ENCODE results near the gene SETD2. TPM values are rescaled to one million over a fixed set of nuclear protein-coding genes. Genes with fewer than 3 reads are reported as not detected.
A peak's percentile ranks its signal among the peaks of the same experiment; 100 is the strongest.

The SETD2 gene
- total RNA-seq, 1 donor from 2014 or later: 73.9 TPM

- TF ChIP-seq CTCF (IDR thresholded peaks at IDR 0.05; ENCODE audit: unreplicated experiment): no peak
- H3K4me3 Mint-ChIP-seq (ENCODE audit: low read depth): peak overlapping the region; percentile 99
- H3K27ac Mint-ChIP-seq: peak overlapping the region; percentile 80
- H3K9me3 Mint-ChIP-seq (ENCODE audit: low read depth): no peaks in the 10 kb centered on the region
- DNase-seq (ENCODE audit: low spot score, unreplicated experiment): no peak
- H3K27me3 Mint-ChIP-seq: no peaks in the 10 kb centered on the region
- peaks cover 55% of the 10 kb centered on the region for H3K4me1 Mint-ChIP-seq (ENCODE audit: low read depth)
- H3K36me3 Mint-ChIP-seq (ENCODE audit: insufficient read depth): peaks cover 6% of the 10 kb centered on the region
Measured at GRCh38 chr3:46974421-46975171, 189.3 kb downstream of the SETD2 start.

DNA sequence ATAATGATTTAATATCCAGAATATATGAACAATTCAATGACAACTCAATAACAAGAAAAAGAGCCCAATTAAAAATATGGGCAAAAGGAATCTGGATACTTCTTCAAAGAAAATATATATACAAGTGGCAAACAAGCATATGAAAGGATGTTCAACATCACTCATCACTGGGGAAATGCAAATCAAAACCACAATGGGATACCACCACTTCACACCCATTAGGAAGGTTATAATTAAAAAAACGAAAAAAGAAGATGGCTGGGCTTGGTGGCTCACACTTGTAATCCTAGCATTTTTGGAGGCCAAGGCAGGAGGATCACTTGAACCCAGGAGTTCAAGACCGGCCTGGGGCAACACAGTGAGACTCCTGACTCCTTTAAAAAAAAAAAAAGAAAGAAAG is 191.5 kb downstream of the SETD2 start:
- H3K4me1 Mint-ChIP-seq (ENCODE audit: low read depth): peaks cover 50% of the 10 kb centered on the region
- H3K27ac Mint-ChIP-seq: no peak overlapping the region
- no peak overlapping the region for H3K4me3 Mint-ChIP-seq (ENCODE audit: low read depth)
- peaks cover 6% of the 10 kb centered on the region for H3K36me3 Mint-ChIP-seq (ENCODE audit: insufficient read depth)
- DNase-seq (ENCODE audit: low spot score, unreplicated experiment): no peak
- H3K9me3 Mint-ChIP-seq (ENCODE audit: low read depth): no peaks in the 10 kb centered on the region
- no peak for TF ChIP-seq CTCF (IDR thresholded peaks at IDR 0.05; ENCODE audit: unreplicated experiment)
- H3K27me3 Mint-ChIP-seq: no peaks in the 10 kb centered on the region

- Mint-ChIP-seq H3K4me3 (ENCODE audit: low read depth) (peak overlapping the region; percentile 11), H3K27ac (peak overlapping the region; percentile 94), H3K36me3 (ENCODE audit: insufficient read depth) (peaks cover 6% of the 10 kb centered on the region), H3K9me3 (ENCODE audit: low read depth) (no peaks in the 10 kb centered on the region), H3K27me3 (no peaks in the 10 kb centered on the region), H3K4me1 (ENCODE audit: low read depth) (peaks cover 51% of the 10 kb centered on the region)
- DNase-seq (ENCODE audit: low spot score, unreplicated experiment): no peak
- TF ChIP-seq CTCF (IDR thresholded peaks at IDR 0.05; ENCODE audit: unreplicated experiment): no peak
Measured at GRCh38 chr3:46971742-46972141, 192.2 kb downstream of the SETD2 start.

DNA sequence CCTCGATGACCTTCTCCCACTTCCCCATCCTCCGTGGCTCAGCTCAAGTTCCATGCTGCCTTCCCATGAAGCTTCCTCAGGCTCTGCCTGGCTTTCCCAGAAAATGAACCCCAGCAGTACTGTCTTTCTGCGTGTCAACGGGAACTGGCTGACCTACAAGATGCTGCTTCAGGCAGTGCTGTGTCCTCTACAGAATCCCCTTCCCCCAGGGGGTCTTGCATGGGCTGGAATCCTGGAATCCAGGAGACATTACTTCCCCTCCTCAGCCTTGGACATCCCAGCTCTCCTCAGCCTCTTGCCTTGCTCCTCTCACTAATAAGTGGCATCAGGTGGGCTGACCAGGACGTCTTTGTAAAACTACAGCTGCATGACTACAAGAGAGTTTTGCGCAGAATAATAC is 192.8 kb downstream of the SETD2 start:
- Mint-ChIP-seq H3K27ac (peak overlapping the region; percentile 94), H3K36me3 (ENCODE audit: insufficient read depth) (peaks cover 5% of the 10 kb centered on the region), H3K4me3 (ENCODE audit: low read depth) (peak overlapping the region; percentile 11), H3K27me3 (no peaks in the 10 kb centered on the region), H3K4me1 (ENCODE audit: low read depth) (peaks cover 55% of the 10 kb centered on the region), H3K9me3 (ENCODE audit: low read depth) (no peaks in the 10 kb centered on the region)
- no peak for DNase-seq (ENCODE audit: low spot score, unreplicated experiment)
- no peak for TF ChIP-seq CTCF (IDR thresholded peaks at IDR 0.05; ENCODE audit: unreplicated experiment)

DNA sequence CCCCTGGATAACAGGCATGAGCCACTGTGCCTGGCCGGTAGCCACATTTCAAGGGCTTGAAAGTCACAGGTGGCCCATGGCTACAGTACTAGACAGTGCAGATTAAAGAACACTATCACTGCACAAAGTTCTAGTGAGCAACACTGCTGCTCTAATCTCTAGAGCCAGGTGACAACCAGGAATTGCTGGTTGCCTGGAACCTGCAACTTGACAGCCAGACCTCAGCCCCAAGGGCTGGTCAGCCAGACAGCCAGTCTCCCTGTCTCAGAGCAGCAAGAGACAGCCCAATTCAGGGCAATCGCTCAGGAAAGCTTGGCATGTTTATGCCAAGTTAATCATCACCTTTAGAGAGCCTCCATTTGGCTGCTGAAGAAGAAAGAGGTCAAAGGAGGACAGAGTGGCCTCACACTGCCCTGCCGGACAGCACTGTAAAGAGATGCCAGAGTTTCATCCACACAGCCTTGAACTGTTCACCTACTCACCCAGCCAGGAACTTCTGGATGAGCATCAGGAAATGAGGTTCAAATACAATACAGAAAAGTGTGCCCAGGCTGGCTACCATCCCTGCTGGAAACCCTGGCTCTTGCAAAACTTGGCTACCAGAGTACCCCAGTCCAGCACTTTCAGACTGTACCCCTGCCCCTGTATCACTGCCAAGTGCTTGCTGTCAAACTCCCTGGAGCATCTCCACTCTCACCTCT is 193.4 kb downstream of the SETD2 start:
- no peaks in the 10 kb centered on the region for H3K27me3 Mint-ChIP-seq
- H3K27ac Mint-ChIP-seq: peak overlapping the region; percentile 94
- no peak for DNase-seq (ENCODE audit: low spot score, unreplicated experiment)
- no peak overlapping the region for H3K4me3 Mint-ChIP-seq (ENCODE audit: low read depth)
- no peak for TF ChIP-seq CTCF (IDR thresholded peaks at IDR 0.05; ENCODE audit: unreplicated experiment)
- H3K9me3 Mint-ChIP-seq (ENCODE audit: low read depth): no peaks in the 10 kb centered on the region
- H3K36me3 Mint-ChIP-seq (ENCODE audit: insufficient read depth): peaks cover 5% of the 10 kb centered on the region
- peaks cover 59% of the 10 kb centered on the region for H3K4me1 Mint-ChIP-seq (ENCODE audit: low read depth)
